HG03378 (cell line): ENCODE measurements around the gene PIP4K2C.
"Not testable (repeated sequence)": the region's sequence is repeated elsewhere in the genome, so short reads cannot be mapped to it uniquely, and the experiment has no call there.

Source experiments
- ATAC-seq: cut with Tn5 transposase; IDR thresholded peaks from one replicate; pipeline ENCODE4 v1.9.1; 2021; ENCODE audit warnings: mild to moderate bottlenecking, moderate library complexity; ENCODE audit not compliant: unreplicated experiment

PIP4K2C gene

DNA sequence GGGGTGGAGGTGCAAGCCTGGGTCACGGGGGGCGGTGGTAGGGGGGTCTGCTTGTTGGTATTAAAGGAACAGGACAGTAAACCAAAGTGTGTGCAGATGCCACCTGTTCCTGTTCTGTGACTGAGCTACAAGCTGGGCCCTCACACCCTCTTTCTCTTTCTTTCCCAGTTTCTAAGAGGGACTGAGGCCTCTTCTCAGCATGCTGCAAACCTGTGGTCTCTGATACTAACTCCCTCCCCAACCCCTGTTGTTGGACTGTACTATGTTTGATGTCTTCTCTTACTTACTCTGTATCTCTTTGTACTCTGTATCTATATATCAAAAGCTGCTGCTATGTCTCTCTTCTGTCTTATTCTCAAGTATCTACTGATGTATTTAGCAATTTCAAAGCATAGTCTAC lies 6.9 kb upstream of the PIP4K2C start:
- ATAC-seq = no peak

DNA sequence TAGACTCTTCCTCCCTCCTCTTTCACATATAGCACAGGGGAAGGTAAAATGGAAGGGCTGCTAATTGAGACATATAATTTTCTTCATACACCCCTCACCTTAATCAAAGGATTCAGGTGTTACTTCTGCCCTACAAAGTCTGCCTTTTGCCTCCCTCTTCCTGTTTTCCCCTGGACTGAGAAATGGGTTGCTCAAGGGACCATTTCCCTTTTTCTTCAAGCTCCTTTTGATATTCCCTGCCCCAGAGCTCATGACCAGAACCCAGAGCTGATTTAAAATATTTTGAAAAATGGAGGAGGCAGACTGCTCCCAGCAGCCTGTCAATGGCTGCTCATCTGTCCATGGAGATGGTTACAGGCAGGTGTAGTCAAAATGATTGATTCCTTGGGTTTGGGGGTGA lies 6.3 kb upstream of the PIP4K2C start:
- ATAC-seq = no peak

DNA sequence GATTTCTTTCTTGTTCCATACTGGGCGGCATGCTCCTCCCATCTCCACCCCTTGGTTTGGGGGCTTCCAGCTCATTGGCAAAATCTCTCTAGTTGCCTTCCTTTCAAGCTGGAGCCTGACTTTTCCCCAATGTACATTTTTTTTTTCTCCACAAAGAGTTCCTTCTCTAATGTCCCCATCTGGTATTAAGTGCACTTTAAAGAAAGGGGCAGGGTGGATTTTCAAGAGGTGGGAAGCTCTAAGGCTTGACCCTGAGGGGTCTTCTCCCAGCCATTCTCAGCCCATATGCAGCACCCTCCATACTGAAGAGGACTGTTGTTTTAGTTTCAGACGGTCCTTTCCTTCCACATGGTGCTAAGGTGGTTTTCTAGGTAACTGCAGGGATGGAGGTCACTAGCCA lies 5.8 kb upstream of the PIP4K2C start:
- no peak for ATAC-seq

DNA sequence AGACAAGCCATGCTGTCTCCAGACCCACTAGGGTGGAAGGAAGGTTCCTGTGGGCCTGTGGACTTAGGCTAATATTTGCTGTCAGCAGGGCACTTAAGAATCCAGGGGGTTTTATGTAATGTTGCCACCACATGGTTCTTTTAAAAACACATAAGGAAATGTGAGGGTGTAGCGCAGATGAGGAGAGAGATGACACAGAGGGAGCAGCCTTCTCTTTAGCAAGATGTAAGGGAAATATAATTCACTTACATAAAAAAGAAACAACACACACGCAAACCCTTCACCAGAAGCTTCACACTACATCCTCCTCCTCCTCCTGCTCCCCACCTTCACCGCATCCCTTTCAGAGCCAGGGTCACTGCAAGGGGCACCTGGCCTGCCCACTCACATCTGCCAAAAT lies 4.9 kb upstream of the PIP4K2C start:
- no peak for ATAC-seq

DNA sequence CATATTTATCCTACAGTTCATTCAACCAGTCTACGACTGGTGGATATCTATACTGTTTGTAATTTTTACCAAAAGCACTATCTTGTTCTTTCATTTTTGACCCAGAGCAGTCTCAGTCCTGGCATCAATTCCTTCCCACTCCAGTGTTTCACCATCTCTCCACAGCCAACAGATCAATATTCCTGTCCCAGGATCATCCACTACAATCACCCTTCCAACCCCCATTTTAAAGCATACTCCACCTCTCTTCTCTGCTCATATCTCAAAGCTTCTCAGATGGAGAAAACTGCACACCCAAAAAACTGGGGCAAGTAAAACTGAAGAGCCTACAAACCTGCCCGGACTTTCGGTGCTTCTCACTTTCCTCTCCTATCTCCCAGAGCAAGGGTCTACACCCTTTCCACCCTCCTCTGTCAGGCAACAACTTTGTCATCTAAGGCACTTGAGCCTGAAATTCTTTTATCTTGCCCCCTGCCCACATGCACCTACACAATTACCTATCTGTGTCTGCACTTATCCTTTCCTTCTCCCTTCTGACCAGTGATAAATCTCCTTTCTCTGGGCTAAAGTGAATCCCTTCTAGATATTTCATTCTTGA lies 4.1 kb upstream of the PIP4K2C start:
- no peak for ATAC-seq

DNA sequence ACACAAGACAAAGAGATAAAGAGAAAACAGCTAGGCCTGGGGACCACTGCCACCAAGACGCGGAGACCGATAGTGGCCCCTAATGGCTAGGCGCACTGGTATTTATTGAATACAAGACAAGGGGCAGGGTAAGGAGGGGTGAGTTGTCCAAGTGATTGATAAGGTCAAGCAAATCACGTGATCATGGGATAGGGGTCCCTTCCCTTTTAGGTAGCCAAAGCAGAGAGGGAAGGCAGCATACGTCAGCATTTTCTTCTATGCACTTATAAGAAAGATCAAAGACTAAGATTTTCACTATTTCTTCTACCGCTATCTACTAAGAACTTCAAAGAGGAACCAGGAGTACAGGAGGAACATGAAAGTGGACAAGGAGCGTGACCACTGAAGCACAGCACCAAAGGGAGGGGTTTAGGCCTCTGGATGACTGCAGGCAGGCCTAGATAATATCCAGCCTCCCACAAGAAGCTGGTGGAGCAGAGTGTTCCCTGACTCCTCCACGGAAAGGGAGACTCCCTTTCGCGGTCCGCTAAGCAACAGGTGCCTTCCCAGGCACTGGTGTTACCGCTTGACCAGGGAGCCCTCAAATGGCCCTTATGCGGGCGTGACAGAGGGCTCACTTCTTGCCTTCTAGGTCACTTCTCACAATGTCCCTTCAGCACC lies 1.9 kb upstream of the PIP4K2C start:
- not testable (repeated sequence) for ATAC-seq

DNA sequence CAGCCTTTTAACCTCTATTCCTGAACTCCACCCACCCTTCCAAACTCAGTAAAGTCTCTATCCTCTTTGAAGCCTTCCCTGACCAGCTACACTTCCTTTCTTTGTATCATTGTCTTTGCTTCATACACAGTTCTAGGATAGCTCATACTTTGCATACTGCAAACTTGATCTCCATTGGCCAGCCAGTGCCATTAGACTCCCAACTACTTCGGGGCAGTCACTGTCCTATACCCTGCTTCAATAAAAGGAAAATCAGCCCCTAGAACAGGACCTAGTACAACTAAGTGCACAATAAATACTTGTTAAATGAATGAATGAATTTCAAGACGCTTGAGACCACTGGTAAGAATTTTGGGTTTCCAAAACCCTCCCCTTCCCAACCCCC lies 521 bp upstream of the PIP4K2C start:
- ATAC-seq = peak; percentile 10

DNA sequence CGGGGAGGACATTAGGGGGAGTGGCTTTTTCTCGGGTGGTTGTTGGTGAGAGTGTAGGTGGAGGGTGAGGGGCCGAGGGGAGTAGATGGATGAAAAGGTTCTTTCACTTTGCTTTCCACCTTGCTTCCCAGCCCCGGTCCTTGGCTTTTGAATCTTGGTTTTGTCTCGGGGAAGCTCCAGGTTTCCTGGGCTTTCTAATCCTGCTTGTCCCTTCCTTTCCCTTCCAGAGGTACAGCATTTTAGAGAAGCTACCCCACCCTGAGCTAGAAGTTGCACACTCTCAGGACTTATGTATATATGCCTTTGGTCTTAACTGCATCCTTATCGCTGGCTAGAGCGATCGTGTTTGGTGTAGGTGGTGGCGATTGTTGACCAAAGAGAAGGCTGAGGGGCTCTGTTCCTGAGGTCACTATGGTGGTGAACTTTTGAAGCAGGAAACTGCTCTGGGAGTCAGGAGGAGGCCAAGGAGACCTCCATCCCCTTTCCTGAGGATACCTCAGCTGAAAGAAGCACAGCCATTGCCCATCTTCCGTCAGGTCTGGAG lies 862 bp downstream of the PIP4K2C start:
- ATAC-seq = no peak

DNA sequence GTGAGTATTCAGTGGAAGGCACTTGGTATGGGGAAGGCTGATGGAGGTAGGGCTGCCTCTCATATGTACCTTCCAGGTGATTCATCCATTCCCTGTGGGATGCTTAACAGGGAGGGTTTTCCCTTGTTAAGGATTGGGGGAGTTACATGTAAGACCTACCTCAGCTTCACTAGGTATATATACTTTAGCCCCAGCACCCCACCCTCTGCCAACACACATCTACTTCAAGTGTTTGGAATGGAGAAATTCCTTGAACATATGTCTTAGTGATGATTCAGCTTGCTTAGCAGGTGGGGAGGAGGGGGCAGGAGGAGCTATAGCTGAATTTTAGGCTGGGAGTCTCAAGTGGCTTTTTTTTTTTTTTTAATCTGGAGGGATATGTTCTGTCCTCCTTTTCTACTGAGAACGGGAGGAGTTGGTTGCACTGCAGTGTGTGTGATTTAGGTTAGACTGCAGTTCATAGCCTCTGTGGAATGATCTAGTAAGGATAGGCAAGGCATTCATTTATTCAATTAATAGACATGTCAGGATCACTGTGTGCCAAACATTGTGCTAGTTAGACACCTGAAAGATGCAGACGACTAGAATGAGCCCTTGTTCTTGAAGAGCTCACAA lies 1.7 kb downstream of the PIP4K2C start:
- ATAC-seq = no peak

DNA sequence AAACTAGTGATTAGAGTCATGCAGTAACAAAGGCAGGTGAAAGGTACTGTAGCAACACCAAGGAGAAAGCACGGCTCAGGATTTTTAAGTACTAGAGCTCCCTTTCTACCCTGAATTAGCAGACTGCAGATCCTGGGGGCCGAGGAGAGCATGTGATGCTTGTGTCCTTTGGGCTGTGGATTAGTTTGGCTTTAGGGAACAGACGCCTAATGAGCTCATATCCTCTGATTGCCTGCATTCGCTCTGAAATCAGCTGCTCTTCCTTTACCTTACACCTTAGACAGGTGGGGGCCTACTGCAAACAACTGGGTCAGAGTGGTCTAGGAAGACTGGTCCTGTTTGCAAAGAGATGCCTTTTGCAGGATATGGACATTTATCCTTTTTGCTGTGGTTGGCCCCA lies 2.2 kb downstream of the PIP4K2C start:
- ATAC-seq = no peak

DNA sequence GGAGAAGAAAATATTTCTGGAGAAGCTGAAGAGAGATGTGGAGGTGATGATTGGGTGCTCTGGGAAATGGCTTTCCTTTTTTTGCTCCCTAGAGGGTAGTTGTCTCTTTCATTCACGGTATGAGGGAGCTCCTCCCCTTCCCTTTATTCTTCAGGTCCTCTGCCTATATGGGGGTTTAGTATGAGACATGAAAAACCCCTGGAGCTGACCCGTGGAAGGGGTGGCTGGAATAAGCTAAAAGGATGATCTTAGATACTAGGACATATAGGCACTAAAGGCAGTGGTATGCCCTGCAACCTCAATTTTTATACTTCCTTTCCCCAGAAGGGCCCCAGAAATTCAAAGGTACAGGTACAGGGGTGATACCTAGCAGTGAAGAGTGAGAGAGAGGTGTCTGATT lies 9.4 kb downstream of the PIP4K2C start:
- no peak for ATAC-seq

DNA sequence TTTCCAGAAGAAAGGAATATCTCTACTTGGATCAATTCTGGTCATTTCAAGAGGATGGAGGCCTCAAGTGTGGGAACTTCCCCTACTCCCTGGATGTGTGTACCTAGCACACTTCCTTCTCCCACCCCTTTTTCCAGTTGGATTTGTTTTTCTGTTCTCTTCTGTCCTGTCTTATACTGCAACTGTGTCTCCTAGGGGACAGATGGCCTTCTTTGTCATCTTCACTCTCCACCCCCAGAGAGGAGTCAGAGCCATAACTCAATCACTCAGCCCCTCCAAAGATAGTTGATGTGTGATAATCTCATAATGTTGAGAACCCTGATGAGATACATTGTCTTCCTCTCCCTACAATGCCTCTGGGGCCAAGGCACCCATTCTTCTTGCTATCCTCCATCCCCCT lies 11.6 kb downstream of the PIP4K2C start:
- no peak for ATAC-seq

DNA sequence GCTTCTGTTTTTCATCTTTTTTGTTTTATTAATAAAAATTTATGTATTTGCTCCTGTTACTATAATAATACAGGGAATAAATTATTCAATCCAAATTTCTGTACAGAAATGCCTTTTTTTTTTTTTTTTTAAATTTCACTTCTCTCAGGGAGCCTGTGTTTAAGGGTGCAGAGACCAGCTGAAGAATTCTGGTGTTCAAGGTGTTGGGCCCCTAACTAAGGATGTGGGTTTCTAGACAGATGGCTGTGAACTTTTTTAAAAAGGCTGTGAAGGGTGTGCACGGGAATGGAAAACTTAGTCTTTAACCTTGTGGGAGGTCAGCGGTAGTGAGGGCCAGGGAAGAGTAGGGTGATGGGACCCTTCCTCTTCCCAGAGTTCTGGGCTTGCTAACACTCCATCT lies 12.3 kb downstream of the PIP4K2C start:
- no peak for ATAC-seq

DNA sequence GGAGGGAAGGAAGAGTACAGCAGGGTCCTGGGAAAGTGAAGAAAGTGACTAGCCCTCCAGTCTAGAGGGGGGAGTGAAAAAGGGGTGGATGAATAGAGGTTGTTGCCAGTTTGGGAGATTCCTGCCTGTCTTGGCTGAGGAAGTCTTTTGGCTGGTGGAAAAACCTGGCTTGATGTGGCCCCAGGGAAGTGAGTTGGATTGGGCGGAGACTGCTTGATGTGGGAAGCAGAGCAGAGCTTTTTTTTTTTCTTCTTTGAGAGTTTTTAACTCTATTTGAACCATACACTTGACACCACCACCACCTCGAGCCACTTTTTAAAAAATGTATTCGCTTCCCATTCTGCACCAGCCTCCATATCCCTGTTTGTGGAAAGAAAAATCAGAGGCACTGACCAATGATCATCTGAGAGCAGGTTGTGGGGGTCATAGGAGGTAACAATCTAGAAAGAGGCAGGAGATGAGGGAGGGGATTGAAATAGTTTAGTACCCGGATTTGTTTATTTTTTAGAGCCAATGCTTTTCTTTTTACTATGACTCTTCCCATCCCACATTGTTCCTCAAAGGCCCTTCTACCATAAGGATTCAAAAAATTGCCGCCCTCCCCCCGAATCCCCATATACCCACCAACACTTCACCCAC lies 12.9 kb downstream of the PIP4K2C start:
- no peak for ATAC-seq

DNA sequence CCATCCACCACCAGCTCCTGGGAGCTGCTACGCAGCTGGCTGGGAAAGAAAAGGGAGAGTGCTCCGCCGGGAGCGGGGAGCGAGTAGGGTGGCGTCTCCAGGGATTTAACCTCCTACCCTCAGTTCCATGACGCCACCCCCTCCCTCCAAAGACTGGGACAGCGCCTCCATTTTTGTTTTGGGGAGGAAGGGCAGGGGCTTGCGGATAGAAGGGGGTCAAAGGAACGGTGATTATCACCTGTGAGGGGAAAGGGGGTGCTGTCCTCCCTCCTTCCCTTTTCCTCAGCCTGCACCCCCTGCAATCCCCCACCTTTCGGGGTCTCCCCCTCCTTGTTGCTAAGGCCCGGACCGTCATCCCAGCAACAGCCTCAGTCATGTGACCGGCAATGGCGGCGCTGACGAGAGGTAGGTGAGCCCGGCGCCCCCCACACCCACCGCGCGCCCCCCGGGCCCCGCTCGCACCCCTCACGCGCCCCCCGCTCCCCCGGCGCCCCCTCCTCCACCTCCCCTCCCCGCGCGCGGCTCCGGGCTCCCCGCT lies 13.5 kb downstream of the PIP4K2C start, which contains the start of gene DTX3:
Gene DTX3, plus strand, starts transcription at position 371 of the 538 bp plus-strand sequence. CDS start 1,694 bp downstream, outside the sequence.
- no peak for ATAC-seq

DNA sequence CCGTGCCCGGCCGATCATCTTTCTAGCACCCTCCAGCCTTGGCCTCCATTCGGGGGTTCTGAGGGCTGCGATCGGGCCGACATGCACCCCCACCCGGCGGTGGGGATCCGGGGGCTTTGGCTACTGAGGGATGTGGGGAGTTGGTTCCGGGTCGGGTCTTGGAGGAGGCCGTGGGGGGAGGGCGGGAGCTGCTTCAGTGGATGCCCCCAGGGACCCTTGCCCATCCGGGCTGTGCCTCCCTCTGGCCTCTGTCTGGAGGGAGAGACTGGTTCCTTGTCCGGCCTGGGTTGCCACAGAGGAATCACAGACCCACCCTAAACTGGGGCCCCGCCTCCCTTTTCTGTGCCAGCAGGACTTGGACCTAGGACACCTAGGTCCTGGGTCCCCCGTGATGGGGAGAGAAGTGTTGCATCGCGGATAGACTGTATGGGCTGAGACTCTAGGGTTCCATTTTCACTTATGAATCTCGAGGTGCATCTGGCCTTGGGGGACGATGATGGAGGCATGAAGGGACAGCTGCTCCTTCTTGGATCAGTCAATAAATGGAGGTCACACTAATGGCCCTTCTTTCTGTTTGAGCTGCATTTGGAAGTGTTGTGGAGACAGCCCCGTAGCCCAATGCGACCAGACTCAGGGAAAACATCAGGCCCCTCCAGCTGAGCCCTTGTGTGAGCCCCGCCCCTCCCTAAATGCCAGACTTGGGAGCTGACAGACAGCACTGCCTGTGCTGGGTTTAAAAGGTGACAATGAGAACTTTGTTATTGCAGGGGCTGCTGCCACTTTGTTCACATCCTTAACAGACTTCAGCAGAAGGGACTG lies 14.2 kb downstream of the PIP4K2C start:
- no peak for ATAC-seq

DNA sequence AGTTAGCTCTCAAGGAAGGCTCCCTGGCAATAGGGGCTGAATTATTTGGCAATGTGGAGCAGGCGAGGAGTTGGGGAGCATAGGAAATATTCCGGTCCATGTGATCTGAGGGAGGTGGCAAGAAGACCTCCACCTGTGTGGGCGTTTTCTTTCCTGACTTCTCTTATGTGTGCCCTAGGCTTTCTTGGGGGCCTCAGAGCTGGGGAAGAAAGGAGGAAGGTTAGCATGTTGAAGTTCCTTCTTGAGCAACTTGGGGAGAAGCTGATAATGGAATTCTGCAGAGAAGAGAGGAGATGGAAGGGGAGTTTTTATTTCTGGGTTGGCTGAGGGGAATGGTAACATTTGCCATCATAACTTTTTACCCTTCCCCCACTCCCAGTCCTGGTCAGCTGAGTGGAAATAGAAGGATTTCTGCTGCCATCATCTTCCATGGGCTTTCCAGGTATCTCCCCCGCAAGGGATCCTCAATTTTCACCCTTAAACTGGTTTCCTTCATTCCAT lies 14.9 kb downstream of the PIP4K2C start:
- ATAC-seq = no peak

DNA sequence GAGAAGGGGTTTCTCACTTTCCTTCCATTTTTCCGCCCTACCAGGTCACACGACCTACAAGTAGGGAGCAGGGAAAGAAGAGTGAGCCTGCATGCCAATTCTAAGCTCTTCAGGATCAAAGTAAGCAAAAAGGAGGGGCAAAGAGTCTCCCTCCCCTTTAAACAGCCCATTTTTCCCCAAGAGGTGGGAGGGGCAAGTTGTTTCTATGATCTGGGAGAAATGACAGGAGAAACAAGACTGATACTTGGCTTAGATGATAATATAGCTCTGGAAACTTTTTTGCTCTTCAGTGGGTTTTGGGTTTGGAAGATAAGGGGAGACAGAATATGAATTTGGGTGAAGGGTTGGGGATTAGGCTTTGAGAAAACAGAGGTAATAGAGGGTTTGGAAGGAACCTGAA lies 15.4 kb downstream of the PIP4K2C start:
- no peak for ATAC-seq

DNA sequence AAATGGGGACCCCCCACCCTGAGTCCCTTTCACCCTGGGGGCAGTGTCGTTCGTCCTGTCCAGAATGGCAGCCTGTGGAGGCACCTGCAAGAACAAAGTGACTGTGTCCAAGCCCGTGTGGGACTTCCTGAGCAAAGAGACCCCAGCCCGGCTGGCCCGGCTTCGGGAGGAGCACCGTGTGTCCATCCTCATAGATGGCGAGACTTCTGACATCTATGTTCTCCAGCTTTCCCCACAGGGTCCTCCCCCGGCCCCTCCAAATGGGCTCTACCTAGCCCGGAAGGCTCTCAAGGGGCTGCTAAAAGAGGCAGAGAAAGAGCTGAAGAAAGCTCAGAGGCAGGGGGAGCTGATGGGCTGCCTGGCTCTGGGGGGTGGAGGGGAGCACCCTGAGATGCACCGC lies 15.8 kb downstream of the PIP4K2C start:
- no peak for ATAC-seq

DNA sequence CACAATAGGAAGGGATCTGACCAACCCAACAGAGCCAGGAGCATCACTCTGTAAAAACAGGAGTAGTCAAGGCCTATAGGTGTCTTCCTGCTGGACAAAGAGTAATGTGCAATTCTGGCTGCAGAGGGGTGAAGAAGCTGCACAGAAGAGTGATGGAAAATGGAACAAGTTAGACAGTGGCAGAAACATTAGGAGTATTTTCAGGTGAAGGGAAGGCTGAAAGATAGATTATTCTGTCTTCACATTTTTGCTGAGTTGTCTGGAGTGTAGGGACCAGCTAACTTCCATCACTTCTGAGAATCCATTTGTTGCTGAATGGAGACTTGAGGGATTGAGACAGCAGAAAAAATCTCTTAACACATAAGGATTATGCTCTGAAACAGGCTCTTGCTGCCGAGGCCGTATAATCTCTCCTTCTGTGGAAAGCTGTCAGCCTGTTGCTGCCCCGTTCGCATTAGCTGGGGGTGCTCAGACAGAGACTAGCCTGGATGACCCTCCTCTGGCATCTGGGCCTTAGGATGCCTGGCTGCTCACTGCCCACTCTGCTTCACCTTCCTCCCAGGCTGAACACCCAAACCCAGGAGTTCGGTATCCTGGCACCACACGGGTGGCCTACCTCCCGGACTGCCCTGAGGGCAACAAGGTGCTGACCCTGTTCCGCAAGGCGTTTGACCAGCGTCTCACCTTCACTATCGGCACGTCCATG lies 17.1 kb downstream of the PIP4K2C start:
- no peak for ATAC-seq
